Measurements from ENCODE around the gene MZB1. TPM values are rescaled to one million over a fixed set of nuclear protein-coding genes. Genes with fewer than 3 reads are reported as not detected.

The MZB1 gene
- polyA plus RNA-seq, 2 of the 4 experiments (the other 2 are of a cell fraction): 0.09 TPM; not detected in 1

- H3K4me3 ChIP-seq: no peak overlapping the region
- TF ChIP-seq JUN (IDR thresholded peaks at IDR 0.05) (no peak), ELK1 (IDR thresholded peaks at IDR 0.05; ENCODE audit: low read depth, low read length) (no peak), TFCP2L1 (CRISPR knock-in tag; IDR thresholded peaks at IDR 0.05) (no peak)
- WGBS (ENCODE audit: missing lambda C conversion rate): 59% methylated on average over 1 of the region's 1 CpG
- DNase-seq (ENCODE audit: low read depth in 1 of 2, low spot score in 1 of 2) (no peak), FAIRE-seq (no peak), ATAC-seq (no peak)
- H3K27ac ChIP-seq: no peak overlapping the region
- no peaks in the 10 kb centered on the region for H3K9me3 ChIP-seq
- POLR2A ChIA-PET: no interaction called here
- H3K4me2 ChIP-seq: no peak overlapping the region
- CTCF ChIA-PET: interaction anchor here (0.9 to 13.8 kb wide), 7 partner anchors 8 to 357 kb away, joined by 3 to 392 read pairs (median 15); partner anchors contain the start of gene DNAJC18
- H3K4me1 ChIP-seq: no peaks in the 10 kb centered on the region
Measured at GRCh38 chr5:139418793-139419192, 29.1 kb upstream of the MZB1 start.

- Histone ChIP-seq H3K9me3 (no peaks in the 10 kb centered on the region), H3K4me3 (no peak overlapping the region), H3K4me2 (no peak overlapping the region), H3K27ac (no peak overlapping the region), H3K4me1 (no peaks in the 10 kb centered on the region)
- ChIA-PET CTCF (interaction anchor here (0.7 to 13.8 kb wide), 2 partner anchors 33 to 100 kb away, joined by 4 to 392 read pairs; no protein-coding TSS in a partner anchor), POLR2A (no interaction called here)
- 85% methylated on average over 4 of the region's 4 CpGs for WGBS (ENCODE audit: missing lambda C conversion rate)
- ATAC-seq (no peak), FAIRE-seq (no peak), DNase-seq (ENCODE audit: low read depth in 1 of 2, low spot score in 1 of 2) (no peak)
- no peak for TF ChIP-seq EP300 (IDR thresholded peaks at IDR 0.05)
- no peak for TF ChIP-seq CHD4 (IDR thresholded peaks at IDR 0.05; ENCODE audit: borderline replicate concordance)
- no peak for TF ChIP-seq HOXB5 (CRISPR knock-in tag; IDR thresholded peaks at IDR 0.05)
- TF ChIP-seq HMGXB4 (CRISPR knock-in tag; IDR thresholded peaks at IDR 0.05; ENCODE audit: borderline replicate concordance): no peak
Measured at GRCh38 chr5:139417214-139417613, 27.5 kb upstream of the MZB1 start.

- Histone ChIP-seq H3K4me1 (no peaks in the 10 kb centered on the region), H3K4me3 (no peak overlapping the region), H3K27ac (no peak overlapping the region), H3K4me2 (no peak overlapping the region), H3K9me3 (no peaks in the 10 kb centered on the region)
- no peak for FAIRE-seq
- DNase-seq (ENCODE audit: low read depth in 1 of 2, low spot score in 1 of 2): no peak
- 92% methylated on average over 9 of the region's 9 CpGs for WGBS (ENCODE audit: missing lambda C conversion rate)
- POLR2A ChIA-PET: no interaction called here
- no peak for ATAC-seq
- TF ChIP-seq MAZ (IDR thresholded peaks at IDR 0.05; ENCODE audit: borderline replicate concordance, low read depth, low read length) (no peak), USF2 (IDR thresholded peaks at IDR 0.05) (no peak), POLR2AphosphoS2 (conservative IDR thresholded peaks at IDR 0.05; ENCODE audit: low read length) (no peak), TFCP2L1 (CRISPR knock-in tag; IDR thresholded peaks at IDR 0.05) (no peak), ATOH8 (CRISPR knock-in tag; IDR thresholded peaks at IDR 0.05; ENCODE audit: low read depth) (no peak), ZSCAN20 (CRISPR knock-in tag; IDR thresholded peaks at IDR 0.05) (no peak), EP300 (IDR thresholded peaks at IDR 0.05) (no peak), POLR2A (IDR thresholded peaks at IDR 0.05; ENCODE audit: low read length) (no peak), EHMT2 (IDR thresholded peaks at IDR 0.05; ENCODE audit: low read depth) (no peak), ZFP36 (IDR thresholded peaks at IDR 0.05; ENCODE audit: borderline replicate concordance, partially characterized antibody) (no peak), RCOR1 (IDR thresholded peaks at IDR 0.05; ENCODE audit: low read depth, low read length) (no peak), HDAC2 (IDR thresholded peaks at IDR 0.05) (no peak)
- CTCF ChIA-PET: interaction anchor here (13.8 kb wide), 1 partner anchor 101 kb away, joined by 392 read pairs; no protein-coding TSS in a partner anchor
Measured at GRCh38 chr5:139416651-139417050, 26.9 kb upstream of the MZB1 start.
